HepG2 (cell line): Measurements from ENCODE around the gene ANKRD37. TPM values are rescaled to one million over a fixed set of nuclear protein-coding genes. Genes with fewer than 3 reads are reported as not detected.

Experiments
- IRF2 ChIP-seq: IDR thresholded peaks from 2 replicates; pipeline ENCODE4 v1.6.1; 2018; ENCODE audit warnings: missing genetic modification reagents, missing compliant biosample characterization
- JDP2 ChIP-seq: sonication (generic); formaldehyde crosslinking; IDR thresholded peaks from 2 replicates; pipeline ENCODE4 v1.8.1; 2022; ENCODE audit warnings: missing genetic modification reagents, borderline replicate concordance
- KDM1A ChIP-seq: IDR thresholded peaks from 2 replicates; pipeline ENCODE4 v1.6.1; 2016; ENCODE audit warnings: missing compliant biosample characterization
- KLF13 ChIP-seq: sonication (generic); formaldehyde crosslinking; IDR thresholded peaks from 2 replicates; pipeline ENCODE4 v1.4.0; 2020; ENCODE audit warnings: mild to moderate bottlenecking, missing genetic modification reagents
- MXD1 ChIP-seq: sonication (generic); formaldehyde crosslinking; IDR thresholded peaks from 2 replicates; pipeline ENCODE4 v1.4.0; 2020; ENCODE audit warnings: mild to moderate bottlenecking, missing genetic modification reagents
- PPARG ChIP-seq: conservative IDR thresholded peaks from 2 replicates; pipeline ENCODE4 v1.6.1; 2016; ENCODE audit warnings: missing biosample characterization, missing genetic modification reagents
- RBM22 ChIP-seq: fragments of 200-400 bp; formaldehyde crosslinking; optimal IDR thresholded peaks from 2 replicates; pipeline ENCODE3; 2017; ENCODE audit warnings: mild to moderate bottlenecking, low read length, moderate library complexity
- REST ChIP-seq, 2 experiments: IDR thresholded peaks; 2 replicates each; pipeline ENCODE4 v1.6.1; 2011 to 2012; ENCODE audit warnings: low read length in 2 of 2, borderline replicate concordance in 1 of 2, low read depth in 1 of 2, mild to moderate bottlenecking in 1 of 2, moderate library complexity in 1 of 2
- ZNF251 ChIP-seq: sonication (generic); formaldehyde crosslinking; IDR thresholded peaks from 2 replicates; pipeline ENCODE4 v1.9.0; 2021; ENCODE audit warnings: mild to moderate bottlenecking, missing genetic modification reagents
- ZNF318 ChIP-seq: sonication (generic); formaldehyde crosslinking; IDR thresholded peaks from 2 replicates; pipeline ENCODE4 v1.4.0; 2020; ENCODE audit warnings: mild to moderate bottlenecking, missing genetic modification reagents
- ZNF549 ChIP-seq: sonication (generic); formaldehyde crosslinking; IDR thresholded peaks from 2 replicates; pipeline ENCODE4 v1.5.0; 2020; ENCODE audit warnings: missing genetic modification reagents
- polyA plus RNA-seq, 8 experiments: library from polyadenylated mRNA; depleted of rRNA in 3 of 8; stranded (reverse) in 7 of 8; unstranded in 1 of 8; fragments of >200 nt; fragmentation: Illumina TruSeq in 4 of 8; extraction: Trizol in 4 of 8; gene quantifications; 2 replicates each; pipeline versions ENCODE4 v1.2.1 to v1.2.3, GENCODE V29; 2011 to 2016; ENCODE audit warnings: low read depth in 4 of 8, missing spikeins in 1 of 8, mixed read lengths in 1 of 8; ENCODE audit not compliant: insufficient read depth in 1 of 8
- total RNA-seq, 5 experiments: library from RNA; depleted of rRNA; stranded (reverse); fragments of >200 nt; fragmentation: Illumina TruSeq; extraction: Trizol; gene quantifications; 2 replicates each; pipeline ENCODE4 v1.2.3, GENCODE V29; 2016; ENCODE audit warnings: low read depth in 1 of 5

Gene ANKRD37
- total and polyA plus RNA-seq, 2 of the 13 experiments (the other 11 are each of a cell fraction or from before 2014, with no cell fraction given), result 2.2 to 51.4 TPM

GRCh38 chr4:185396724-185397385 lies at the start of gene ANKRD37 (continued):
- TF ChIP-seq ZNF318 (CRISPR knock-in tag), result 0 out of 2 replicates have a peak, but pooled peaks have one; percentile 36
- TF ChIP-seq ZNF549, result no peak
- no peak for TF ChIP-seq KLF13 (CRISPR knock-in tag)
- no peak for TF ChIP-seq MXD1 (CRISPR knock-in tag)
- peak; percentile 15 for TF ChIP-seq RBM22
- TF ChIP-seq ZNF251 (CRISPR knock-in tag), result no peak
- TF ChIP-seq REST (IDR thresholded peaks at IDR 0.05; ENCODE audit: borderline replicate concordance in 1 of 2, low read depth in 1 of 2, low read length in 2 of 2), result peak in 1 of 2 experiments; percentile 75; a peak in 2 of 4 replicates
- no peak for TF ChIP-seq JDP2 (CRISPR knock-in tag)
- no peak for TF ChIP-seq KDM1A (CRISPR knock-in tag)
- no peak for TF ChIP-seq IRF2 (CRISPR knock-in tag)
- TF ChIP-seq PPARG (CRISPR knock-in tag), result 0 out of 2 replicates have a peak, but pooled peaks have one; percentile 9
